ENCODE measurements around the gene IMMP2L.

IMMP2L gene

GRCh38 chr7:110759069-110759468 lies 803.2 kb downstream of the IMMP2L start:
- TF ChIP-seq, protein P1, sequence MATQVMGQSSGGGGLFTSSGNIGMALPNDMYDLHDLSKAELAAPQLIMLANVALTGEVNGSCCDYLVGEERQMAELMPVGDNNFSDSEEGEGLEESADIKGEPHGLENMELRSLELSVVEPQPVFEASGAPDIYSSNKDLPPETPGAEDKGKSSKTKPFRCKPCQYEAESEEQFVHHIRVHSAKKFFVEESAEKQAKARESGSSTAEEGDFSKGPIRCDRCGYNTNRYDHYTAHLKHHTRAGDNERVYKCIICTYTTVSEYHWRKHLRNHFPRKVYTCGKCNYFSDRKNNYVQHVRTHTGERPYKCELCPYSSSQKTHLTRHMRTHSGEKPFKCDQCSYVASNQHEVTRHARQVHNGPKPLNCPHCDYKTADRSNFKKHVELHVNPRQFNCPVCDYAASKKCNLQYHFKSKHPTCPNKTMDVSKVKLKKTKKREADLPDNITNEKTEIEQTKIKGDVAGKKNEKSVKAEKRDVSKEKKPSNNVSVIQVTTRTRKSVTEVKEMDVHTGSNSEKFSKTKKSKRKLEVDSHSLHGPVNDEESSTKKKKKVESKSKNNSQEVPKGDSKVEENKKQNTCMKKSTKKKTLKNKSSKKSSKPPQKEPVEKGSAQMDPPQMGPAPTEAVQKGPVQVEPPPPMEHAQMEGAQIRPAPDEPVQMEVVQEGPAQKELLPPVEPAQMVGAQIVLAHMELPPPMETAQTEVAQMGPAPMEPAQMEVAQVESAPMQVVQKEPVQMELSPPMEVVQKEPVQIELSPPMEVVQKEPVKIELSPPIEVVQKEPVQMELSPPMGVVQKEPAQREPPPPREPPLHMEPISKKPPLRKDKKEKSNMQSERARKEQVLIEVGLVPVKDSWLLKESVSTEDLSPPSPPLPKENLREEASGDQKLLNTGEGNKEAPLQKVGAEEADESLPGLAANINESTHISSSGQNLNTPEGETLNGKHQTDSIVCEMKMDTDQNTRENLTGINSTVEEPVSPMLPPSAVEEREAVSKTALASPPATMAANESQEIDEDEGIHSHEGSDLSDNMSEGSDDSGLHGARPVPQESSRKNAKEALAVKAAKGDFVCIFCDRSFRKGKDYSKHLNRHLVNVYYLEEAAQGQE (IDR thresholded peaks at IDR 0.05; ENCODE audit: insufficient read depth in 1 of 2, low read depth in 2 of 2, low read length in 2 of 2) = no peak
- TF ChIP-seq SIN3A (IDR thresholded peaks at IDR 0.05; ENCODE audit: borderline replicate concordance, insufficient read depth, low read length) (no peak), FOXP2 (optimal IDR thresholded peaks at IDR 0.05; ENCODE audit: borderline replicate concordance, extremely low read depth, extremely low read length, insufficient read depth) (no peak), TAF1 (IDR thresholded peaks at IDR 0.05; ENCODE audit: borderline replicate concordance, insufficient read depth, low read length) (no peak), POLR2AphosphoS5 (IDR thresholded peaks at IDR 0.05; ENCODE audit: low read depth, low read length) (no peak)

GRCh38 chr7:110754649-110755048 lies 807.6 kb downstream of the IMMP2L start:
- no peak for TF ChIP-seq FOXP2 (optimal IDR thresholded peaks at IDR 0.05; ENCODE audit: borderline replicate concordance, extremely low read depth, extremely low read length, insufficient read depth)
- no peak for TF ChIP-seq SIN3A (IDR thresholded peaks at IDR 0.05; ENCODE audit: borderline replicate concordance, insufficient read depth, low read length)
- TF ChIP-seq TAF1 (IDR thresholded peaks at IDR 0.05; ENCODE audit: borderline replicate concordance, insufficient read depth, low read length) = no peak
- TF ChIP-seq, protein P1 (IDR thresholded peaks at IDR 0.05; ENCODE audit: insufficient read depth in 1 of 2, low read depth in 2 of 2, low read length in 2 of 2) = no peak
- no peak for TF ChIP-seq POLR2AphosphoS5 (IDR thresholded peaks at IDR 0.05; ENCODE audit: low read depth, low read length)

- no peak for TF ChIP-seq TAF1 (IDR thresholded peaks at IDR 0.05; ENCODE audit: borderline replicate concordance, insufficient read depth, low read length)
- no peak for TF ChIP-seq POLR2AphosphoS5 (IDR thresholded peaks at IDR 0.05; ENCODE audit: low read depth, low read length)
- TF ChIP-seq FOXP2 (optimal IDR thresholded peaks at IDR 0.05; ENCODE audit: borderline replicate concordance, extremely low read depth, extremely low read length, insufficient read depth) = no peak
- TF ChIP-seq SIN3A (IDR thresholded peaks at IDR 0.05; ENCODE audit: borderline replicate concordance, insufficient read depth, low read length) = no peak
- TF ChIP-seq, protein P1 (IDR thresholded peaks at IDR 0.05; ENCODE audit: insufficient read depth in 1 of 2, low read depth in 2 of 2, low read length in 2 of 2) = no peak
Observed at GRCh38 chr7:110750931-110751605, 811.2 kb downstream of the IMMP2L start.

GRCh38 chr7:110733221-110733620 lies 829.1 kb downstream of the IMMP2L start:
- TF ChIP-seq POLR2AphosphoS5 (IDR thresholded peaks at IDR 0.05; ENCODE audit: low read depth, low read length) (no peak), FOXP2 (optimal IDR thresholded peaks at IDR 0.05; ENCODE audit: borderline replicate concordance, extremely low read depth, extremely low read length, insufficient read depth) (no peak), TAF1 (IDR thresholded peaks at IDR 0.05; ENCODE audit: borderline replicate concordance, insufficient read depth, low read length) (no peak), SIN3A (IDR thresholded peaks at IDR 0.05; ENCODE audit: borderline replicate concordance, insufficient read depth, low read length) (no peak)
- TF ChIP-seq, protein P1 (IDR thresholded peaks at IDR 0.05; ENCODE audit: insufficient read depth in 1 of 2, low read depth in 2 of 2, low read length in 2 of 2) = no peak
